ENCODE measurements around the gene PANK4. TPM values are rescaled to one million over a fixed set of nuclear protein-coding genes. Genes with fewer than 3 reads are reported as not detected.
"Not testable (repeated sequence)": the region's sequence is repeated elsewhere in the genome, so short reads cannot be mapped to it uniquely, and the experiment has no call there.

The PANK4 gene
- polyA plus RNA-seq, 3 donors from 2014 or later, result 9.1 to 23.3 (median 9.8) TPM

GRCh38 chr1:2459102-2459753, 67.2 kb downstream of the PANK4 start:
- H3K27me3 Mint-ChIP-seq (ENCODE audit: low read depth in 3 of 3); H3K4me1 Mint-ChIP-seq; H3K36me3 Mint-ChIP-seq: not testable (repeated sequence)

DNA sequence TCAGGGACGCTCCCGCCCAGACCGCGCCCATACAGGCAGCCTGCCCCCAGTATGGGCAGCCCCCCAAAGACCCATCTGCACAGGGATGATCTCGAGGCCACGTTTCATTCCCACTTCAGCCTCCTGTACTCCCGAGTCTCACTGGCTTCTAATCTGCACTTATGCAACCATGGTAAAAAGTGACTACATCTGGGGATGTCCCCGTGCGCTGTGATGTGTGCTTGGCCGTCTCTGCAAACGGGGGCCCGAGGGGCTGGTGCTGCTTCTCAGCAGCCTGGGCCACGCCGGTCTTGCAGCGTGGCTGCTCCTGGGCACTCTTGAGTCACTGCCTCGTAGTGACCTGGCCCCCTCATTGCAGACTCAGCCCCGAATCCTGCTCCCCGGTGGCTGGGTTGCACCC, 67.7 kb downstream of the PANK4 start:
- no peaks in the 10 kb centered on the region for H3K27me3 Mint-ChIP-seq (ENCODE audit: low read depth in 3 of 3)
- no peaks in the 10 kb centered on the region for H3K9me3 Mint-ChIP-seq
- DNase-seq, result no peak
- H3K4me1 Mint-ChIP-seq, result peaks cover 0 to 2% of the 10 kb centered on the region in 2 donors
- H3K4me3 Mint-ChIP-seq, result no peak overlapping the region
- no peak overlapping the region for H3K27ac Mint-ChIP-seq
- H3K36me3 Mint-ChIP-seq, result no peaks in the 10 kb centered on the region

More at GRCh38 chr1:2459102-2459753, 67.2 kb downstream of the PANK4 start:
- H3K9me3 Mint-ChIP-seq, DNase-seq, H3K4me3 Mint-ChIP-seq: not testable (repeated sequence)
- H3K27ac Mint-ChIP-seq, result peak overlapping the region in 1 of 6 donors; percentile 40

Other genes starting within 250 kb of the PANK4 start
- 1 to 10 TPM in 2 of 3 donors, under 1 TPM in 1; 0.89 to 4.0 (median 3.9) TPM for gene MORN1, start 135.0 kb downstream of the PANK4 start, polyA plus RNA-seq
- 100 to 1,000 TPM; 185 to 216 (median 210) TPM for gene RER1, start 134.8 kb downstream of the PANK4 start, polyA plus RNA-seq
- gene PEX10, start 114.0 kb downstream of the PANK4 start, polyA plus RNA-seq, result 10 to 100 TPM in 1 of 3 donors, 1 to 10 TPM in 2; 9.1 to 18.2 (median 9.3) TPM
- 1 to 10 TPM in 2 of 3 donors, not detected in 1; 2.9 to 5.1 TPM for gene PLCH2, start 50.3 kb downstream of the PANK4 start, polyA plus RNA-seq
- not detected for gene HES5, start 3.7 kb upstream of the PANK4 start, polyA plus RNA-seq
- 10 to 100 TPM; 62.5 to 75.1 (median 63.8) TPM for gene TNFRSF14, start 29.8 kb upstream of the PANK4 start, polyA plus RNA-seq
- 10 to 100 TPM; 10.0 to 17.1 (median 13.6) TPM for gene PRXL2B, start 60.2 kb upstream of the PANK4 start, polyA plus RNA-seq
- 1 to 10 TPM in 2 of 3 donors, under 1 TPM in 1; 0.93 to 5.1 (median 2.3) TPM for gene MMEL1, start 106.4 kb upstream of the PANK4 start, polyA plus RNA-seq